Hepatocyte (in vitro differentiated cells): Measurements from ENCODE around the gene TACC2. TPM values are rescaled to one million over a fixed set of nuclear protein-coding genes. Genes with fewer than 3 reads are reported as not detected.

ENCODE experiments used
- DNase-seq: peaks from one replicate; pipeline ENCODE4 v3.0.0-alpha.2; 2016; ENCODE audit warnings: low spot score
- H2AFZ ChIP-seq: fragments of 200-600 bp; sonication (generic); 2 replicates; pipeline ENCODE4 v1.6.0; 2016; ENCODE audit warnings: antibody characterized with exemption, mild to moderate bottlenecking
- H3K27ac ChIP-seq: fragments of 200-600 bp; sonication (generic); 2 replicates; pipeline ENCODE4 v1.5.1; 2016; ENCODE audit warnings: mild to moderate bottlenecking
- H3K27me3 ChIP-seq: fragments of 200-600 bp; sonication (generic); 2 replicates; pipeline ENCODE4 v1.6.1; 2016
- H3K36me3 ChIP-seq: fragments of 200-600 bp; sonication (generic); replicated peaks from 2 replicates; pipeline ENCODE4 v1.5.1; 2016; ENCODE audit warnings: low read depth; ENCODE audit not compliant: insufficient read depth
- H3K4me1 ChIP-seq: fragments of 200-600 bp; sonication (generic); 2 replicates; pipeline ENCODE4 v1.5.1; 2016; ENCODE audit warnings: mild to moderate bottlenecking, moderate library complexity; ENCODE audit not compliant: insufficient read depth
- H3K4me2 ChIP-seq: fragments of 200-600 bp; sonication (generic); 2 replicates; pipeline ENCODE4 v1.6.0; 2016
- H3K4me3 ChIP-seq: fragments of 200-600 bp; sonication (generic); 2 replicates; pipeline ENCODE4 v1.5.1; 2016; ENCODE audit warnings: mild to moderate bottlenecking
- H3K79me2 ChIP-seq: fragments of 200-600 bp; sonication (generic); 2 replicates; pipeline ENCODE4 v1.6.0; 2017; ENCODE audit warnings: mild to moderate bottlenecking
- H3K9me2 ChIP-seq: fragments of 200-600 bp; sonication (generic); replicated peaks from 2 replicates; pipeline ENCODE4 v1.6.0; 2017; ENCODE audit warnings: mild to moderate bottlenecking; ENCODE audit not compliant: insufficient read depth
- H3K9me3 ChIP-seq: fragments of 200-600 bp; sonication (generic); 2 replicates; pipeline ENCODE4 v1.5.1; 2016; ENCODE audit warnings: low read depth, mild to moderate bottlenecking
- H4K20me1 ChIP-seq: fragments of 200-600 bp; sonication (generic); 2 replicates; pipeline ENCODE4 v1.6.0; 2016; ENCODE audit warnings: mild to moderate bottlenecking; ENCODE audit not compliant: insufficient read depth, poor library complexity, severe bottlenecking
- EZH2 ChIP-seq: fragments of 200-600 bp; sonication (generic); IDR thresholded peaks from 2 replicates; pipeline ENCODE4 v1.6.1; 2016; ENCODE audit warnings: antibody characterized with exemption, mild to moderate bottlenecking, borderline replicate concordance
- EZH2phosphoT487 ChIP-seq: fragments of 200-600 bp; sonication (generic); IDR thresholded peaks from one replicate; pipeline ENCODE4 v1.6.1; 2018; ENCODE audit warnings: antibody characterized with exemption, mild to moderate bottlenecking, low read depth, moderate library complexity; ENCODE audit not compliant: unreplicated experiment, severe bottlenecking
- WGBS: methylation state at CpG from one replicate; pipeline ENCODE4 v1.1.6; 2016; ENCODE audit warnings: low lambda C conversion rate; ENCODE audit errors: missing lambda C conversion rate; 5-methylcytosine and 5-hydroxymethylcytosine counted together
- polyA plus RNA-seq: library from polyadenylated mRNA; unstranded; fragments of >200 nt; fragmentation: Nextera tagmentation; extraction: Ambion mirVana; gene quantifications from 2 replicates; pipeline ENCODE4 v1.2.1, GENCODE V29; 2016
- total RNA-seq: library from RNA; depleted of rRNA; stranded (reverse); fragments of >200 nt; gene quantifications from 2 replicates; pipeline ENCODE4 v1.2.3, GENCODE V29; 2014
- TF ChIP-seq, protein P1 (sequence below): fragments of 200-600 bp; sonication (generic); IDR thresholded peaks from 2 replicates; pipeline ENCODE4 v1.5.1; 2016; ENCODE audit warnings: antibody characterized with exemption, mild to moderate bottlenecking; ENCODE audit not compliant: poor library complexity

The TACC2 gene
- total and polyA plus RNA-seq, 2 experiments from 2014 or later, result 20.0 to 34.6 TPM

DNA sequence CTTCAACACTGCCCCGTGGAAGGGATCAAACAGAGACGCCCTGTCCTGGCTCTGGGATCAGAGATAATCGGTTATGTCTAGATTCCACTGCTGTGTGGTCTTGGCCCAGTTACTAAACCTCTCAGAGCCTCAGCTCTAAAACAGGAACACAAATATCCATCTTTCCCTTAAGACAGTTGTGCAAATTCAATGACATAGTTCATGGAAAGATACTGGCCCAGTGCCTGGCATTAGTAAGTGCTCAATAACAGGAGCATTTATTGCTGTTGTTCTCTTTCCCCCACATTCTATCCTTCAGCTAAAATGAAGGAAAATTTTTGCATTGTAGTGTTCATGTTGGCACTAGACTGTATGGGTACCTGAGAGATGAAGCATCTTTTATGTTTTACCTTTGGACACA, 58.6 kb downstream of the TACC2 start:
- WGBS, result 90% methylated on average over 3 of the region's 3 CpGs
- Histone ChIP-seq H3K9me3 (no peaks in the 10 kb centered on the region), H3K4me3 (no peak overlapping the region), H3K79me2 (no peaks in the 10 kb centered on the region), H3K9me2 (no peaks in the 10 kb centered on the region), H3K4me1 (peaks cover 21% of the 10 kb centered on the region), H2AFZ (no peak overlapping the region), H3K36me3 (no peaks in the 10 kb centered on the region), H3K27me3 (no peaks in the 10 kb centered on the region), H4K20me1 (no peaks in the 10 kb centered on the region), H3K27ac (no peak overlapping the region), H3K4me2 (no peak overlapping the region)
- DNase-seq, result no peak
- no peak for TF ChIP-seq EZH2phosphoT487
- no peak for TF ChIP-seq EZH2
- TF ChIP-seq, protein P1, sequence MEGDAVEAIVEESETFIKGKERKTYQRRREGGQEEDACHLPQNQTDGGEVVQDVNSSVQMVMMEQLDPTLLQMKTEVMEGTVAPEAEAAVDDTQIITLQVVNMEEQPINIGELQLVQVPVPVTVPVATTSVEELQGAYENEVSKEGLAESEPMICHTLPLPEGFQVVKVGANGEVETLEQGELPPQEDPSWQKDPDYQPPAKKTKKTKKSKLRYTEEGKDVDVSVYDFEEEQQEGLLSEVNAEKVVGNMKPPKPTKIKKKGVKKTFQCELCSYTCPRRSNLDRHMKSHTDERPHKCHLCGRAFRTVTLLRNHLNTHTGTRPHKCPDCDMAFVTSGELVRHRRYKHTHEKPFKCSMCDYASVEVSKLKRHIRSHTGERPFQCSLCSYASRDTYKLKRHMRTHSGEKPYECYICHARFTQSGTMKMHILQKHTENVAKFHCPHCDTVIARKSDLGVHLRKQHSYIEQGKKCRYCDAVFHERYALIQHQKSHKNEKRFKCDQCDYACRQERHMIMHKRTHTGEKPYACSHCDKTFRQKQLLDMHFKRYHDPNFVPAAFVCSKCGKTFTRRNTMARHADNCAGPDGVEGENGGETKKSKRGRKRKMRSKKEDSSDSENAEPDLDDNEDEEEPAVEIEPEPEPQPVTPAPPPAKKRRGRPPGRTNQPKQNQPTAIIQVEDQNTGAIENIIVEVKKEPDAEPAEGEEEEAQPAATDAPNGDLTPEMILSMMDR, result no peak

DNA sequence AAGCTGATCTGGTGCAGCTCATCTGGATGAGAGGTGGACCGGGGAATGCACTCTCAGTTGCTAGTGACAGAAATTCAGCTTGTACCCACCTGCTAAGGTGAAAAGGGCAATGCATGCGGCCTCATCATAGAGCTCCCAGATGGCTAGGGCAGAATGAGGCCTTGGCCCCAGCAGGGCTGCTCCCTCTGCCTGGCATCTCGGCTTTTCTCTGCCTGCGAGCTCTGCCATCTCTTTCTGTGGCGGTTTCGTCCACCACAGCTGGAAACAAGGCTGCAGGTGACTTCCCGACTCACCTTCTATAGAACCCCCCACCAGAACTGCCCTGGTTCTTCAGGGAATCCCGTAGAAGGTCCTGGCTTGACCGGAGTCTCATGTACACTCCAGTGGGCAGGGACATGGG, 60.1 kb downstream of the TACC2 start:
- Histone ChIP-seq H3K4me2 (no peak overlapping the region), H3K4me1 (peaks cover 19% of the 10 kb centered on the region), H3K79me2 (no peaks in the 10 kb centered on the region), H4K20me1 (no peaks in the 10 kb centered on the region), H2AFZ (no peak overlapping the region), H3K36me3 (no peaks in the 10 kb centered on the region), H3K27ac (no peak overlapping the region), H3K4me3 (no peak overlapping the region), H3K9me2 (no peaks in the 10 kb centered on the region), H3K27me3 (no peaks in the 10 kb centered on the region), H3K9me3 (no peaks in the 10 kb centered on the region)
- no peak for DNase-seq
- TF ChIP-seq, protein P1, result no peak
- TF ChIP-seq EZH2phosphoT487, result no peak
- TF ChIP-seq EZH2, result no peak
- WGBS, result 95% methylated on average over 9 of the region's 9 CpGs

DNA sequence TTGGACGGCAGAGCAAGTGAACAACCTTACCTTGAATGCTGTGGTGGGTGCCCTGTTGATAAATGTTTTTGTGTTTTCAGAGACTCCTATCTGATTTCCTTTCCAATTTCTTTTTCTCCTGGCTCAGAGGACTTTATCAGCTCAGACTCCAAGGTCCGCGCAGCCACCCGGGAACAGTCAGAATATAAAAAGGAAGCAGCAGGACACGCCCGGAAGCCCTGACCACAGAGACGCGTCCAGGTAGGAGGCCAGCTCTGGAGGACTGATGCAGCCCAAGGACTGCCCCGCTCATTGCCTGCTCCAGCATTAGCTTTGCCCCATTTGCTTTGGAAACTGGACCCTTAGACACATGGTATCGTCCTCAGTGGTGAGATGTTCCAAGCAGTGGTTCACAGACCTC, 61.3 kb downstream of the TACC2 start:
- peaks cover 8% of the 10 kb centered on the region for H3K4me1 ChIP-seq
- TF ChIP-seq, protein P1, result no peak
- TF ChIP-seq EZH2 (no peak), EZH2phosphoT487 (no peak)
- H3K27ac ChIP-seq, result peak overlapping the region; percentile 69
- H4K20me1 ChIP-seq, result no peaks in the 10 kb centered on the region
- DNase-seq, result peak; percentile 56
- no peaks in the 10 kb centered on the region for H3K9me2 ChIP-seq
- no peak overlapping the region for H3K4me2 ChIP-seq
- H3K36me3 ChIP-seq, result no peaks in the 10 kb centered on the region
- H3K9me3 ChIP-seq, result no peaks in the 10 kb centered on the region
- H3K27me3 ChIP-seq, result no peaks in the 10 kb centered on the region
- peak overlapping the region; percentile 42 for H2AFZ ChIP-seq
- no peaks in the 10 kb centered on the region for H3K79me2 ChIP-seq
- 80% methylated on average over 10 of the region's 10 CpGs for WGBS
- no peak overlapping the region for H3K4me3 ChIP-seq

DNA sequence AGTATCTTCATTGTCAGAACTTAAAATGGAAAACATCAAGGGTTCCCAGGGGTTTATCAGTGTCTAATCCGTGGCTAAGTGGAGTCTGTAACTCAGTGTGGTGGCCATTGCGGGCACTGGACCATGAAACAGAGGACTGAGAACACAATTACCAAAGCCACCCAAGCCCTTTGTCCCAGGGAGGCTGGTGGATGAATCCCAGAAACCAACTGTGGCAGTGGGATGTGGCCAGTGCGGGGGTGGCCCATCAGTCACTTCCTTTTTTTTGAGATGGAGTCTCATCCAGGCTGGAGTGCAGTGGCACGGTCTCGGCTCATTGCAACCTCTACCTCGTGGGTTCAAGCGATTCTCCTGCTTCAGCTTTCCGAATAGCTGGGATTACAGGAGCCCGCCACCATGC, 61.8 kb downstream of the TACC2 start:
- TF ChIP-seq EZH2 (no peak), EZH2phosphoT487 (no peak)
- TF ChIP-seq, protein P1, result no peak
- no peaks in the 10 kb centered on the region for H4K20me1 ChIP-seq
- no peaks in the 10 kb centered on the region for H3K9me3 ChIP-seq
- H3K27ac ChIP-seq, result peak overlapping the region; percentile 69
- peaks cover 5% of the 10 kb centered on the region for H3K4me1 ChIP-seq
- H3K4me2 ChIP-seq, result no peak overlapping the region
- no peak for DNase-seq
- 93% methylated on average over 9 of the region's 9 CpGs for WGBS
- H3K36me3 ChIP-seq, result no peaks in the 10 kb centered on the region
- H2AFZ ChIP-seq, result peak overlapping the region; percentile 42
- H3K9me2 ChIP-seq, result no peaks in the 10 kb centered on the region
- no peaks in the 10 kb centered on the region for H3K27me3 ChIP-seq
- no peak overlapping the region for H3K4me3 ChIP-seq
- H3K79me2 ChIP-seq, result no peaks in the 10 kb centered on the region
